Neural cell (in vitro differentiated cells): ENCODE data around the gene SLC16A1. TPM values are rescaled to one million over a fixed set of nuclear protein-coding genes. Genes with fewer than 3 reads are reported as not detected.

Experiments used
- H2AFZ ChIP-seq: fragments of 200-600, 300-800 bp; sonication (generic), shearing (Covaris generic); 2 replicates; pipeline ENCODE4 v1.6.0; 2014; ENCODE audit warnings: low read depth, mild to moderate bottlenecking, antibody characterized with exemption, low read length, moderate library complexity
- H3F3A ChIP-seq: fragments of 200-600 bp; shearing (Covaris generic); 2 replicates; pipeline ENCODE4 v1.6.1; 2016; ENCODE audit warnings: mild to moderate bottlenecking, moderate library complexity, mixed read lengths, antibody characterized with exemption, low read length; ENCODE audit not compliant: insufficient read depth, poor library complexity, severe bottlenecking
- H3K27ac ChIP-seq: fragments of 200-600, 300-800 bp; sonication (generic), shearing (Covaris generic); 2 replicates; pipeline ENCODE4 v1.5.1; 2014; ENCODE audit warnings: mild to moderate bottlenecking, low read length, moderate library complexity
- H3K27me3 ChIP-seq: fragments of 300-800, 200-600 bp; sonication (generic), shearing (Covaris generic); 2 replicates; pipeline ENCODE4 v1.6.0; 2014; ENCODE audit warnings: mild to moderate bottlenecking, low read depth, low read length, moderate library complexity; ENCODE audit not compliant: insufficient read depth
- H3K36me3 ChIP-seq: fragments of 300-800, 200-600 bp; sonication (generic), shearing (Covaris generic); 2 replicates; pipeline ENCODE4 v1.5.1; 2014; ENCODE audit warnings: mild to moderate bottlenecking, antibody characterized with exemption, low read length, moderate library complexity; ENCODE audit not compliant: insufficient read depth
- H3K4me2 ChIP-seq: fragments of 300-800, 200-600 bp; sonication (generic), shearing (Covaris generic); 2 replicates; pipeline ENCODE4 v1.6.0; 2014; ENCODE audit warnings: mild to moderate bottlenecking, low read length
- H3K4me3 ChIP-seq: fragments of 300-800, 200-600 bp; sonication (generic), shearing (Covaris generic); 2 replicates; pipeline ENCODE4 v1.5.1; 2014; ENCODE audit warnings: mild to moderate bottlenecking, low read length, moderate library complexity
- H3K79me2 ChIP-seq: fragments of 200-600 bp; shearing (Covaris generic); replicated peaks from 2 replicates; pipeline ENCODE4 v1.6.0; 2014; ENCODE audit warnings: mild to moderate bottlenecking, low read length, moderate library complexity; ENCODE audit not compliant: insufficient read depth
- H3K9ac ChIP-seq: fragments of 300-800, 200-600 bp; sonication (generic), shearing (Covaris generic); 2 replicates; pipeline ENCODE4 v1.6.1; 2016; ENCODE audit warnings: mild to moderate bottlenecking, low read length, mixed read lengths
- H3K9me2 ChIP-seq: fragments of 200-600 bp; shearing (Covaris generic); 2 replicates; pipeline ENCODE4 v1.6.1; 2016; ENCODE audit warnings: mild to moderate bottlenecking, low read length, mixed read lengths; ENCODE audit not compliant: insufficient read depth
- H3K9me3 ChIP-seq: fragments of 200-600, 300-800 bp; sonication (generic), shearing (Covaris generic); 2 replicates; pipeline ENCODE4 v1.6.1; 2016; ENCODE audit warnings: mild to moderate bottlenecking, mixed run types, low read length, moderate library complexity, mixed read lengths
- H4K20me1 ChIP-seq: fragments of 200-600 bp; shearing (Covaris generic); 2 replicates; pipeline ENCODE4 v1.6.1; 2016; ENCODE audit warnings: mild to moderate bottlenecking, mixed run types; ENCODE audit not compliant: insufficient read depth
- CTCF ChIP-seq: fragments of 450-650 bp; IDR thresholded peaks from 2 replicates; pipeline ENCODE4 v1.5.1; 2014; ENCODE audit warnings: antibody characterized with exemption, mild to moderate bottlenecking, moderate library complexity; ENCODE audit not compliant: poor library complexity, severe bottlenecking
- EP300 ChIP-seq: fragments of 450-650 bp; conservative IDR thresholded peaks from 2 replicates; pipeline ENCODE4 v1.6.1; 2014; ENCODE audit warnings: antibody characterized with exemption, mild to moderate bottlenecking, moderate library complexity; ENCODE audit not compliant: poor library complexity, severe bottlenecking
- EZH2 ChIP-seq: fragments of 200-600, 300-800 bp; shearing (Covaris generic), sonication (generic); IDR thresholded peaks from 2 replicates; pipeline ENCODE4 v1.6.1; 2014; ENCODE audit warnings: antibody characterized with exemption, low read length, borderline replicate concordance, mild to moderate bottlenecking; ENCODE audit not compliant: insufficient read depth, poor library complexity, severe bottlenecking
- MXI1 ChIP-seq: fragments of 450-650 bp; conservative IDR thresholded peaks from 2 replicates; pipeline ENCODE4 v1.6.1; 2014; ENCODE audit warnings: antibody characterized with exemption, mild to moderate bottlenecking; ENCODE audit not compliant: poor library complexity, severe bottlenecking
- POLR2AphosphoS5 ChIP-seq: IDR thresholded peaks from 2 replicates; pipeline ENCODE4 v1.6.1; 2012
- RAD21 ChIP-seq: fragments of 450-650 bp; conservative IDR thresholded peaks from 2 replicates; pipeline ENCODE4 v1.6.1; 2014; ENCODE audit warnings: antibody characterized with exemption, mild to moderate bottlenecking, moderate library complexity
- REST ChIP-seq: IDR thresholded peaks from 2 replicates; pipeline ENCODE4 v1.6.1; 2012; ENCODE audit warnings: borderline replicate concordance
- SMC3 ChIP-seq: fragments of 450-650 bp; conservative IDR thresholded peaks from 2 replicates; pipeline ENCODE4 v1.6.1; 2014; ENCODE audit warnings: antibody characterized with exemption, mild to moderate bottlenecking, moderate library complexity; ENCODE audit not compliant: poor library complexity
- TAF1 ChIP-seq: IDR thresholded peaks from 2 replicates; pipeline ENCODE4 v1.6.1; 2012; ENCODE audit warnings: low read depth
- polyA plus RNA-seq: library from polyadenylated mRNA; depleted of rRNA; stranded (reverse); fragments of >200 nt; gene quantifications from 2 replicates; pipeline ENCODE4 v1.2.3, GENCODE V29; 2014

SLC16A1 gene
- polyA plus RNA-seq, 1 donor from 2014 or later = 18.6 TPM

- H3K79me2 ChIP-seq = no peaks in the 10 kb centered on the region
- no peak for TF ChIP-seq SMC3
- no peak for TF ChIP-seq EP300
- TF ChIP-seq REST = no peak
- TF ChIP-seq RAD21 = no peak
- no peak for TF ChIP-seq TAF1
- TF ChIP-seq POLR2AphosphoS5 = no peak
- no peak for TF ChIP-seq MXI1
- no peak for TF ChIP-seq CTCF
- no peak for TF ChIP-seq EZH2
Measured at GRCh38 chr1:112961072-112961471, 5.1 kb upstream of the SLC16A1 start.

GRCh38 chr1:112960384-112960783 is 4.4 kb upstream of the SLC16A1 start:
- no peak overlapping the region for H3K9ac ChIP-seq

More at GRCh38 chr1:112961072-112961471, 5.1 kb upstream of the SLC16A1 start:
- no peaks in the 10 kb centered on the region for H4K20me1 ChIP-seq
- no peak overlapping the region for H2AFZ ChIP-seq
- no peaks in the 10 kb centered on the region for H3F3A ChIP-seq
- H3K27ac ChIP-seq = no peak overlapping the region
- no peak overlapping the region for H3K4me2 ChIP-seq
- H3K9me3 ChIP-seq = no peaks in the 10 kb centered on the region
- H3K27me3 ChIP-seq = no peaks in the 10 kb centered on the region
- H3K9me2 ChIP-seq = no peaks in the 10 kb centered on the region
- H3K36me3 ChIP-seq = no peaks in the 10 kb centered on the region
- H3K4me3 ChIP-seq = no peak overlapping the region
- no peak overlapping the region for H3K9ac ChIP-seq

More at GRCh38 chr1:112960384-112960783, 4.4 kb upstream of the SLC16A1 start:
- Histone ChIP-seq H2AFZ (no peak overlapping the region), H3K9me2 (no peaks in the 10 kb centered on the region), H3K4me3 (no peak overlapping the region), H3F3A (no peaks in the 10 kb centered on the region), H3K4me2 (no peak overlapping the region), H3K27ac (no peak overlapping the region), H3K36me3 (no peaks in the 10 kb centered on the region), H4K20me1 (no peaks in the 10 kb centered on the region), H3K27me3 (no peaks in the 10 kb centered on the region), H3K79me2 (no peaks in the 10 kb centered on the region), H3K9me3 (no peaks in the 10 kb centered on the region)
- TF ChIP-seq TAF1 = no peak
- no peak for TF ChIP-seq REST
- TF ChIP-seq CTCF = no peak
- no peak for TF ChIP-seq RAD21
- no peak for TF ChIP-seq POLR2AphosphoS5
- TF ChIP-seq EZH2 = no peak
- no peak for TF ChIP-seq MXI1
- no peak for TF ChIP-seq EP300
- no peak for TF ChIP-seq SMC3
